ENCODE data around the gene MDM2. TPM values are rescaled to one million over a fixed set of nuclear protein-coding genes. Genes with fewer than 3 reads are reported as not detected.

The MDM2 gene
- total and polyA plus RNA-seq, 9 of the 15 experiments (the other 6 are each of a cell fraction or from before 2014, with no cell fraction given): 13.6 to 100 (median 49.0) TPM

- TF ChIP-seq CBX3 (IDR thresholded peaks at IDR 0.05; ENCODE audit: borderline replicate concordance in 1 of 2, low read length in 2 of 2) (no peak), POLR2H (tag; IDR thresholded peaks at IDR 0.05; ENCODE audit: low read depth) (no peak), NELFE (IDR thresholded peaks at IDR 0.05; ENCODE audit: insufficient read depth, insufficient read length) (no peak), REST (IDR thresholded peaks at IDR 0.05; ENCODE audit: borderline replicate concordance) (no peak), REST (CRISPR knock-in tag; IDR thresholded peaks at IDR 0.05; ENCODE audit: low read depth) (no peak)
These were observed 2.3 kb upstream of the MDM2 start (continued) for GRCh38 chr12:68805592-68806120.

Measured in K562 (cell line).